GM12878 (cell line): ENCODE measurements around the gene LGALS4. TPM values are rescaled to one million over a fixed set of nuclear protein-coding genes. Genes with fewer than 3 reads are reported as not detected.

Source experiments
- ATAC-seq: fragments of 200-7000 bp; cut with Tn5 transposase; 3 replicates; pipeline ENCODE4 v1.9.1; 2020; ENCODE audit warnings: mild to moderate bottlenecking, moderate library complexity
- BruUV-seq: library from RNA; stranded (reverse); fragments of 400-500 nt; replicated peaks from 2 replicates; lab custom pipeline; 2021; lab: Mats Ljungman, UMichigan
- CTCF ChIA-PET: fragments of 300-600 bp; sonication (Branson Sonifier 250); formaldehyde crosslinking; extraction: SDS; loops from one replicate; lab custom pipeline; 2021; ENCODE audit warnings: inconsistent platforms; lab: Yijun Ruan, JAX
- POLR2A ChIA-PET: fragments of 350-600 bp; formaldehyde crosslinking; extraction: SDS; loops from one replicate; lab custom pipeline; 2021; ENCODE audit warnings: inconsistent platforms; lab: Charles Lee
- RAD21 ChIA-PET: fragments of 300-600 bp; sonication (Branson Sonifier 250); formaldehyde crosslinking; loops from one replicate; lab custom pipeline; 2023; ENCODE audit warnings: antibody characterized with exemption; ENCODE audit not compliant: unreplicated experiment; lab: Charles Lee
- SMC1A ChIA-PET: fragments of 300-600 bp; sonication (Branson Sonifier 250); formaldehyde crosslinking; loops from one replicate; lab custom pipeline; 2023; ENCODE audit not compliant: unreplicated experiment, uncharacterized antibody; lab: Charles Lee
- DNase-seq: peaks from one replicate; pipeline ENCODE4 v3.0.0-alpha.2; 2011; ENCODE audit warnings: low read depth, low spot score
- FAIRE-seq: peaks from 3 replicates; lab custom pipeline; 2011; peaks lifted over from hg19 to GRCh38; lab: Jason Lieb, UNC
- H2AFZ ChIP-seq: 2 replicates; pipeline ENCODE4 v1.6.0; 2011; ENCODE audit warnings: low read depth, low read length, control low read depth; ENCODE audit not compliant: control insufficient read depth
- H3K27ac ChIP-seq: 2 replicates; pipeline ENCODE4 v1.5.1; 2011; ENCODE audit warnings: control low read depth; ENCODE audit not compliant: control insufficient read depth, insufficient read depth
- H3K27me3 ChIP-seq, 2 experiments: replicated peaks in 1 of 2; 2 replicates each; pipeline versions ENCODE4 v1.6.0 to v1.6.1; 2011; ENCODE audit warnings: low read length in 1 of 2; ENCODE audit not compliant: control insufficient read depth in 2 of 2, insufficient read depth in 2 of 2
- H3K36me3 ChIP-seq, 2 experiments: 2 replicates each; pipeline ENCODE4 v1.5.1; 2011; ENCODE audit warnings: low read length in 1 of 2; ENCODE audit not compliant: control insufficient read depth in 2 of 2, insufficient read depth in 2 of 2
- H3K4me1 ChIP-seq: 2 replicates; pipeline ENCODE4 v1.6.1; 2011; ENCODE audit warnings: mild to moderate bottlenecking, low read length, moderate library complexity, mixed read lengths; ENCODE audit not compliant: control insufficient read depth, insufficient read depth
- H3K4me2 ChIP-seq: 2 replicates; pipeline ENCODE4 v1.6.0; 2011; ENCODE audit warnings: control low read depth; ENCODE audit not compliant: control insufficient read depth, insufficient read depth
- H3K4me3 ChIP-seq: fragments of 200-600 bp; sonication (generic); 2 replicates; pipeline ENCODE4 v1.5.1; 2016
- H3K79me2 ChIP-seq: 2 replicates; pipeline ENCODE4 v1.6.0; 2011; ENCODE audit warnings: low read length; ENCODE audit not compliant: control insufficient read depth, insufficient read depth
- H3K9ac ChIP-seq: 2 replicates; pipeline ENCODE4 v1.8.0; 2011; ENCODE audit warnings: low read length, control low read depth, mixed read lengths; ENCODE audit not compliant: control insufficient read depth, insufficient read depth
- H3K9me3 ChIP-seq: replicated peaks from 3 replicates; pipeline ENCODE4 v1.5.1; 2011; ENCODE audit warnings: mild to moderate bottlenecking, low read length; ENCODE audit not compliant: control insufficient read depth, insufficient read depth
- H4K20me1 ChIP-seq: 2 replicates; pipeline ENCODE4 v1.6.0; 2011; ENCODE audit not compliant: control insufficient read depth, insufficient read depth
- ATF2 ChIP-seq: IDR thresholded peaks from 2 replicates; pipeline ENCODE4 v1.6.1; 2012; ENCODE audit warnings: low read length, inconsistent platforms
- FOXM1 ChIP-seq: IDR thresholded peaks from 2 replicates; pipeline ENCODE4 v1.6.1; 2012; ENCODE audit warnings: low read depth, mild to moderate bottlenecking, inconsistent platforms, low read length, moderate library complexity
- LARP7 ChIP-seq: fragments of 450-650 bp; IDR thresholded peaks from 2 replicates; pipeline ENCODE4 v1.6.1; 2017; ENCODE audit warnings: mild to moderate bottlenecking
- MTA2 ChIP-seq: fragments of 450-650 bp; IDR thresholded peaks from 2 replicates; pipeline ENCODE4 v1.6.1; 2016; ENCODE audit warnings: low read depth, mild to moderate bottlenecking, moderate library complexity
- NR2C1 ChIP-seq: fragments of 450-650 bp; IDR thresholded peaks from 2 replicates; pipeline ENCODE4 v1.6.1; 2017; ENCODE audit warnings: antibody characterized with exemption, mild to moderate bottlenecking, moderate library complexity
- POU2F2 ChIP-seq: IDR thresholded peaks from 3 replicates; pipeline ENCODE4 v1.6.1; 2011; ENCODE audit warnings: low read depth, mild to moderate bottlenecking, low read length, borderline replicate concordance
- SMC3 ChIP-seq: IDR thresholded peaks from 2 replicates; pipeline ENCODE4 v1.6.1; 2011; ENCODE audit warnings: low read length, improper control_type of control experiment, borderline replicate concordance
- SREBF1 ChIP-seq: IDR thresholded peaks from 2 replicates; pipeline ENCODE4 v1.6.1; 2012; ENCODE audit warnings: mild to moderate bottlenecking, low read length
- TARDBP ChIP-seq: IDR thresholded peaks from 2 replicates; pipeline ENCODE4 v1.6.1; 2016; ENCODE audit warnings: borderline replicate concordance
- ZNF592 ChIP-seq: fragments of 450-650 bp; IDR thresholded peaks from 2 replicates; pipeline ENCODE4 v1.6.1; 2017; ENCODE audit warnings: mild to moderate bottlenecking, moderate library complexity
- WGBS: methylation state at CpG from one replicate; pipeline ENCODE4 v1.1.6; 2016; ENCODE audit warnings: low lambda C conversion rate; ENCODE audit not compliant: insufficient replicate concordance, insufficient coverage; ENCODE audit errors: missing lambda C conversion rate; 5-methylcytosine and 5-hydroxymethylcytosine counted together
- in situ Hi-C: fragments of 300-500 bp; cut with MboI; formaldehyde crosslinking; loops from 9 replicates; pipeline ENCODE4 v1.14.3; 2018; ENCODE audit warnings: mixed read lengths
- intact Hi-C: fragments of 100-400 bp; cut with micrococcal nuclease; formaldehyde crosslinking; loops from one replicate; pipeline ENCODE4 v1.14.2; 2022; ENCODE audit not compliant: unreplicated experiment
- polyA plus RNA-seq, 11 experiments: library from polyadenylated mRNA; depleted of rRNA in 4 of 11; unstranded in 6 of 11; stranded (reverse) in 5 of 11; fragments of >200 nt; fragmentation: Nextera tagmentation in 4 of 11; fragmentation: Illumina TruSeq in 1 of 11; extraction: Ambion mirVana in 4 of 11; extraction: Trizol in 1 of 11; gene quantifications; 1 replicate in 1 of 11; 2 replicates in 10 of 11; pipeline versions ENCODE4 v1.2.1 to v1.2.3, GENCODE V29; 2011 to 2016; ENCODE audit warnings: inconsistent platforms in 2 of 11, missing spikeins in 2 of 11, low read depth in 1 of 11
- total RNA-seq, 4 experiments: library from RNA; depleted of rRNA in 3 of 4; stranded (reverse); fragments of >200 nt in 3 of 4; fragmentation: Illumina TruSeq in 1 of 4; extraction: Trizol in 1 of 4; gene quantifications; 2 replicates each; pipeline versions ENCODE4 v1.2.1 to v1.2.3, GENCODE V29; 2013 to 2021

Gene LGALS4
- total and polyA plus RNA-seq, 10 of the 15 experiments (the other 5 are each of a cell fraction or from before 2014, with no cell fraction given): 0.13 to 2.1 (median 0.26) TPM; not detected in 4

- in situ Hi-C loops: no loop called here
- no peak for FAIRE-seq
- Histone ChIP-seq H3K4me3 (no peak overlapping the region), H3K36me3 (no peaks in the 10 kb centered on the region), H3K4me1 (no peaks in the 10 kb centered on the region), H4K20me1 (no peaks in the 10 kb centered on the region)
- intact Hi-C loops: no loop called here
- no peak for TF ChIP-seq SMC3
- TF ChIP-seq LARP7: no peak
- TF ChIP-seq TARDBP: no peak
- TF ChIP-seq, all 136 proteins: peak for 0
- Histone ChIP-seq H3K79me2 (no peaks in the 10 kb centered on the region), H3K27ac (no peak overlapping the region), H3K27me3 (no peaks in the 10 kb centered on the region), H3K9ac (no peak overlapping the region), H3K9me3 (no peaks in the 10 kb centered on the region; the same call in 2 of the 3 replicates), H2AFZ (no peak overlapping the region), H3K4me2 (no peak overlapping the region)
- no TSS peak for BruUV-seq
- SMC1A ChIA-PET: no interaction called here
- POLR2A ChIA-PET: interaction anchor here (0.5 to 0.6 kb wide), 2 partner anchors 93 to 109 kb away, joined by 3 to 5 read pairs; no protein-coding TSS in a partner anchor
- RAD21 ChIA-PET: no interaction called here
- DNase-seq (no peak), ATAC-seq (no peak)
- CTCF ChIA-PET: interaction anchor here (0.7 to 1.2 kb wide), 2 partner anchors 23 to 100 kb away, joined by 3 read pairs; no protein-coding TSS in a partner anchor
- WGBS: 65% methylated on average over 8 of the region's 8 CpGs
Measured at GRCh38 chr19:38793177-38793576, 19.6 kb downstream of the LGALS4 start.

- Histone ChIP-seq H3K27me3 (no peaks in the 10 kb centered on the region), H3K9ac (no peak overlapping the region), H3K4me3 (no peak overlapping the region), H3K9me3 (no peaks in the 10 kb centered on the region; the same call in 2 of the 3 replicates), H4K20me1 (no peaks in the 10 kb centered on the region), H3K36me3 (no peaks in the 10 kb centered on the region), H3K4me1 (no peaks in the 10 kb centered on the region), H3K27ac (no peak overlapping the region), H3K79me2 (no peaks in the 10 kb centered on the region), H2AFZ (peak overlapping the region; percentile 51), H3K4me2 (peak overlapping the region; percentile 7; the same call in 1 of the 2 replicates)
- ATAC-seq (peak; percentile 73), DNase-seq (no peak), FAIRE-seq (no peak)
- ChIA-PET CTCF (interaction anchor here (0.7 to 1.2 kb wide), 2 partner anchors 23 to 100 kb away, joined by 3 read pairs; no protein-coding TSS in a partner anchor), SMC1A (no interaction called here), POLR2A (interaction anchor here (0.5 to 0.6 kb wide), 3 partner anchors 94 to 478 kb away, joined by 3 to 5 read pairs (median 5); no protein-coding TSS in a partner anchor), RAD21 (no interaction called here)
- in situ Hi-C loops (no loop called here), intact Hi-C loops (no loop called here)
- 25% methylated on average over 52 of the region's 71 CpGs for WGBS
- BruUV-seq: no TSS peak
- TF ChIP-seq MTA2 (no peak), NR2C1 (no peak), POU2F2 (no peak), ATF2 (no peak), ZNF592 (no peak), SREBF1 (no peak), FOXM1 (no peak)
Measured at GRCh38 chr19:38792250-38793111, 20.3 kb downstream of the LGALS4 start.
